Stimulated activated CD8-positive, alpha-beta memory T cell treated with anti-CD3 and anti-CD28 coated beads, Interleukin-2, amount 100 ng/mL, for 48 hours (primary cell): ENCODE measurements around the gene CENPE.
"Not testable (repeated sequence)": the region's sequence is repeated elsewhere in the genome, so short reads cannot be mapped to it uniquely, and the experiment has no call there.

Source experiments
- DNase-seq, 2 donors: peaks; one replicate each; pipeline ENCODE4 v3.0.0-alpha.2; 2020; ENCODE audit warnings: low read depth in 2 of 2

Gene CENPE

GRCh38 chr4:103198111-103198765, at the start of gene CENPE:
CENPE (minus strand) TSS chr4:103198343; CDS start chr4:103198319, 24 bp downstream.
- peak; percentile 74 to 82 for DNase-seq

- no peak for DNase-seq
Observed at GRCh38 chr4:103244251-103244650, 46.1 kb upstream of the CENPE start.

DNA sequence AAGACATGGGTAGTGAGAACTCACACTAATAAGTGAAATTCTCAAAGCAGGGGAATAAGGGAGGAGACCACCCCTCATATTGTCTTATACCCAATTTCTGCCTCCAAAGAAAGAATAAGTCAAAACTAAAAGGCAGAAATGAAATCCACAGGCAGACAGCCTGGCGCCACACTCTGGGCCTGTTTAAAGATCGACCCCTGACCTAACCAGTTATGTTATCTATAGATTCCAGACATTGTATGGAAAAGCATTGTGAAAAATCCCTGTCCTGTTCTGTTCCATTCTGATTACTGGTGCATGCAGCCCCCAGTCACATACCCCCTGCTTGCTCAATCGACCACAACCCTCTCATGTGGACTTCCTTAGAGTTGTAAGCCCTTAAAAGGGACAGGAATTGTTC, 32.8 kb upstream of the CENPE start:
- not testable (repeated sequence) for DNase-seq

DNA sequence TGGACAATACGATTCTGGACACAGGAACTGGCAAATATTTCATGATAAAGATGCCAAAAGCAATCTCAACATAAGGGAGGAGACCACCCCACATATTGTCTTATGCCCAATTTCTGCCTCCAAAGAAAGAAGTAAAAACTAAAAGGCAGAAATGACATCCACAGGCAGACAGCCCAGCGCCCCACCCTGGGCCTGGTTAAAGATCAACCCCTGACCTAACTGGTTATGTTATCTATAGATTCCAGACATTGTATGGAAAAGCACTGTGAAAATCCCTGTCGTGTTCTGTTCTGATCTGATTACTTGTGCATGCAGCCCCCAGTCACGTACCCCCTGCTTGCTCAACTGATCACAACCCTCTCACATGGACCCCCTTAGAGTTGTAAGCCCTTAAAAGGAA, 25.4 kb upstream of the CENPE start:
- not testable (repeated sequence) for DNase-seq

DNA sequence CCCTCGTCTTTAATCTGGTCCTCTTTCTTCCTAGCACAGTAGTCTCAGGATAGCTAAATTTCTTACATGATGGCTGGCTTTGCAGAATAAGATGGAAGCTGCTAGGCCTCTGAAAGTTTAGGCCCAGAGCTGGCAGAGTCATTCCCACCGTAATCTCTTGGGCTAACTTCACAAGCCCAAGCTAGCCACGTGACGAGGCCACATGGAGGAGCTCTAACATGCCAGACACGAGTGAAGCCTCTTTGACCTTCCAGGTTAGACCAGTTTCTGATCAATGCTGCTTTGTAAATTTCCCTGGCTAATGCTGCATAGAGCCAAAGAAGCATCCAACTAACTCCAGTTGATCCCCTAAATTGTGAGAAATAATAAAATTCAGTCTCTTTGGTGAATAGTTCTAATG, 9.5 kb upstream of the CENPE start:
- no peak for DNase-seq

DNA sequence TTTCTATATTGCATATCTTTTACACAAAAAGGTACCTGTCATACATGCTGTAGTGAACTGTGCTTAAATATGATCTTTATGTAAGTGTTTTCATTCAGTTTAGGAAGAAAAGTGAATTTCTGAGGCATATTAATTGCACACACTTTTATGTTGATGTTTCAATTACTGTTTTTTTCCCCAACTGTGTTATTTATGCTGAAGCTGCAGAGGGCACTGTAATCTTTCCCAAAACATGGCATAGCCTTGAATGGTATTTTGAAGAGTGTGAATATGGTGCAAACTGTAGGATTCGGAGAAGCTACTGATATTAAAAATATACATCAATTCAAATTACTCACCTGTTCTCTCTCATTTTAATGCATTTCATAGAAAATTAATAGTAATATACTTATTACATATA, 6.0 kb upstream of the CENPE start:
- DNase-seq = no peak

- no peak for DNase-seq
Observed at GRCh38 chr4:103201724-103202123, 3.6 kb upstream of the CENPE start.

- no peak for DNase-seq
Observed at GRCh38 chr4:103201253-103201652, 3.1 kb upstream of the CENPE start.

- DNase-seq = no peak
Observed at GRCh38 chr4:103199009-103199408, 866 bp upstream of the CENPE start.

GRCh38 chr4:103197765-103198110, 405 bp downstream of the CENPE start:
- DNase-seq = no peak

DNA sequence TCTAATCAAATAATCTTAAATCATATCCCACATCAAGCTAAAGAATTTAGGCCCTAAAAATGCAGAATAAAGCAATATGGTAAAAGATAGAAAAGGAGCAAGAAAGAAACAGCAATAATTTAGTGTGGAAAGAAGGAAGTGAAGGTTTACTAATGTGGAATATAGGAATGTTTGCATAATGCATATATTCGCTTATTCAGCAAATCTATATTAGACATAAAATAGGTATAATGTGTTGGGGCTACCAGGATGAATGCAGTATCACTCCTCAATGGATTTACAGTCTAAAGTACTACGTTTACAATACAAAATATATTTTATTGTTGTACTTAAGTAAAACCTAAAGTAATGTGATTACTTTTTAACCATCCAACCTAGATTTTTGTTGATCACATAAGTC, 4.7 kb downstream of the CENPE start:
- DNase-seq = no peak

GRCh38 chr4:103171006-103171405, 27.1 kb downstream of the CENPE start:
- DNase-seq = no peak

DNA sequence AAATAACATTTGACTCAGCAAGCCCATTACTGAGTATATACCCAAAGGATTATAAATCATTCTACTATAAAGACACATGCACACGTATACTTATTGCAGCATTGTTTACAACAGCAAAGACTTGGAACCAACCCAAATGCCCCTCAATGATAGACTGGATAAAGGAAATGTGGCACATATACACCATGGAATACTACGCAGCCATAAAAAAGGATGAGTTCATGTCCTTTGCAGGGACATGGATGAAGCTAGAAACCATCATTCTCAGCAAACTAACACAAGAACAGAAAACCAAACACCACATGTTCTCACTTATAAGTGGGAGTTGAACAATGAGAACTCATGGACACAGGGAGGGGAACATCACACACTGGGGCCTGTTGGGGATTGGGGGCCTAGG, 28.4 kb downstream of the CENPE start:
- DNase-seq = not testable (repeated sequence)

- DNase-seq = no peak
Observed at GRCh38 chr4:103168993-103169392, 29.1 kb downstream of the CENPE start.

DNA sequence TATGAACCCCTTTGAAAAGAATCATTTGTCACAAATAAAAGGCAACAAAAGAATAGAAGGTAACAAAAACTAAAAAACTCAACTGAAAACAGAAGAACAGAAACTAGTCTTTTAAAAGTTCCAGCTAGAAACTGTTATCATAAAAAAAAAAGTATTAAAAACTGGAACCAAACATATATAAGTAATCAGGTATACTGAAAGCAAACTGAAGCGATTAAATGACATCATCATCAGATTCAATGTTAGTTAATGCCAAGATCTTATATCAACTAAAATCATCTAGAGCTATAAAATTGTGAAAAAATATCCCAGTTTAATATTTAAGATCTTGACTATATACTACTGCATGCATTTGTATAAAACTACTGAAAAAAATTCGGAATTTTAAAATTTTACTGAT, 36.0 kb downstream of the CENPE start:
- DNase-seq = no peak

- DNase-seq = no peak
Observed at GRCh38 chr4:103158760-103159159, 39.4 kb downstream of the CENPE start.

- DNase-seq = no peak
Observed at GRCh38 chr4:103156106-103156505, 42.0 kb downstream of the CENPE start.

DNA sequence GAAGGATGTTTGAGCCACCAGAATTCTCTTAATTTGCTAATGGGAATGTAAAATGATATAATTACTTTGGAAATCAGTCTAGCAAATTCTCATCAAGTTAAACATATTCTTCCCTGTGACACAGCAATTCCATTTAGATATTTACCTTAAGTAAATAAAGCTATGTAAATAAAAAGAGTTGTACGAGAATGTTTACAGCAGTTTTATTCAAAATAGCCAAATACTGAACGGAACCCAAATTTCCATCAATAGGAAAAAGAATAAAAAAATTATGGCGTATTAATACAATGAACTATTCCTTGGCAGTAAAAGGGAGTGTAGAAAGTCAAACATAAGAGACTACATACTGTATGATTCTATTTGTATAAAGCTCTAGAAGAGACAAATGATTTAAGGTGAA, 45.8 kb downstream of the CENPE start:
- no peak for DNase-seq

DNA sequence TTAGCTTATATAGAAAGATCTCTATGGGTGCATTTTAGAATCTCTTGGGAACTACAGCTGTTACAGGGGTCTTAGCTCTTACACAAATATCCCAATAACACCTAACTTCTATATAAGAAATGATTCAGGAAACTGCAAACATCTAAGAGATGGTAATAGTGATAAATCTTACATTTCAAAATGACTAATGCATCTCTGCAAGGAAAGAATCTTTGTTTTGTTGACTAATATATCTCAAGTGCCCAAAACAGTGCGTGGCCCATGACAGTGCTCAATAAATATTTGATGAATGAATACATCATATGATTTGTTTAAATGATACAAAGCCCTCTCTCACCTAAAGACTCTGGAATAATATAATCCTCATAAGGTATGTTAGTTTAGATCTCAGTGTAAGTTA, 47.5 kb downstream of the CENPE start:
- no peak for DNase-seq

DNA sequence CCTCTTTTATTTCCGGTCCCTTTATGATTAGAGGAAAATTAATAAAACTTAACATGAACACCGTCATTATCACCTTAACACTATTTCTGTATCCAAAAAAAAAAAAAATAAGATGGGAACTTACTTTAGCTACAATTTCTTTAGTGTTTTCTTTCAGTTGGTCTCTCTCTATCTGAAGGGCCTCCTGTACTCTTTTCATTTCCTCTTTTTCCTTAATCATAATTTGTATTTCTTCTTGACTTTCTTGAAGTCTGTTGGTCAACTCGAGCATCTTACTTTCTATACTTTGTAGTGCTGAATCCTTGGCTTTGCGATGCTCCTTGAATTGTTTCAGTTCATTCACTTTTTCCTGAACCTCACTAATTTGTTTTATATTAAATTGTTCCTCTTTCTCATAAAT, 53.2 kb downstream of the CENPE start:
- no peak for DNase-seq

DNA sequence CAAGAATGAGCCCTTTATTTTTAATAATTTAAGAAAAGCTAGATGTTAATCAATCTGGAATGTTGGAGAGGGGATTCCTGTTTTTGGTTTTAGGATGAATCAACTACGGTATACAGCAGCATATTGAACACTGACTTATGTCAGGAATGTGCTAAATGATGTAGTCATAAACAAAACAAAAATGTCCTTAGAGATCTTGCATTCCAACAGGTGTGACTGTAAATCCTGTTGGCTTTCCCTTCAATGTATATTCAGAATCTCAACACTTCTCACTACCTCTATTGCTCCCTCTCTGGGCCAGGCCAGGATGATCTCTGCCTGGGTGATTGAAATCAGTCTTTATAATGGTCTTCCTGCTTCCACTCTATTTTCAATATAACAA, 60.7 kb downstream of the CENPE start:
- no peak for DNase-seq

DNA sequence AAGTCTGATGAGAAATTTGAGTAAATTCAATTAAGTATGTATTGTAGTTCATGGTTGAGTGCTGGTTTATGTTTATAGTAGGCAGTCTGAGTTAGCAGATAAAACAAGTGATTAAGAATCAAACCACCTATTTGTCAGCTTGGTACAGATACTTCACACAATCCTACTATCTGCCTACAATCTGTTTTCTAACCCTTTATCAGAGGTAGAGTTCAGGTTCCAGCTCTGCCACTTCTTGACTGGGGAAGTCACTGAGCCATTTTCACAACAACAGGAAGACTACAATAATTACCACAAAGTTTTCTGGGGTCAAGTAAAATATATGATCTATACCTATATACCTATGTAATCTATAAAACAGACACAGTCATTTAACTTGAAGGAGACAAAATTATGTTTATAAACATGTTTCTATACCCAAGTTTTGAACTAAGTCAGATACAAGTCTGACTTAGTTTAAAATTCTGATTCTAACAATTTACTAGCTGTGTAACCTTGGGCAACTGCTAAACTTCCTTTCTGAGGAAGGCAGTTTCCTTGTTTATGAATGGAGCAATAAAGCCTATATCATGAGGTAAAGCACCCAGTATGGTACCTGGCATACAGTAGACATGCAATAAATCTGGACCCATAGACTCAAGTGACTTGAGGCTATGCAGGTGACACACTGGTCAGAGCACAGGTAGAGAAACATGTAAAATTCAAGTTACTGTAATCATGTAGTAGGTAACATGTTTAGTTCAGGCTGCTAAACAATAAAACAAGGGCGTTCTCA, 61.3 kb downstream of the CENPE start:
- no peak for DNase-seq

DNA sequence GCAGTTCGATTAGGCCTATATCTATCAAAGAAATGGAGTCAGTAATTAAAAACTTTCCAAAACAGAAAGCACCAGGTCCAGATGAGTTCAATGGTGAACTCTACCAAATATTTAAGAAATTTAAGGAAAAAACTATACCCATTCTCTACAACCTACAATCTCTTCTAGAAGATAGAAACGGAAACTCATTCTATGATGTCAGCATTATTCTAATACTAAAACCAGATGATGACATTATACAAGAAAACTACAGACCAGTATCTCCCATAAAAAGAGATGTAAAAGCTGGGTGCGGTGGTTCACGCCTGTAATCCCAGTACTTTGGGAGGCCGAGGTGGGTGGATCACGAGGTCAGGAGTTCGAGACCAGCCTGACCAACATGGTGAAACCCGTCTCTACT, 69.0 kb downstream of the CENPE start:
- no peak for DNase-seq

DNA sequence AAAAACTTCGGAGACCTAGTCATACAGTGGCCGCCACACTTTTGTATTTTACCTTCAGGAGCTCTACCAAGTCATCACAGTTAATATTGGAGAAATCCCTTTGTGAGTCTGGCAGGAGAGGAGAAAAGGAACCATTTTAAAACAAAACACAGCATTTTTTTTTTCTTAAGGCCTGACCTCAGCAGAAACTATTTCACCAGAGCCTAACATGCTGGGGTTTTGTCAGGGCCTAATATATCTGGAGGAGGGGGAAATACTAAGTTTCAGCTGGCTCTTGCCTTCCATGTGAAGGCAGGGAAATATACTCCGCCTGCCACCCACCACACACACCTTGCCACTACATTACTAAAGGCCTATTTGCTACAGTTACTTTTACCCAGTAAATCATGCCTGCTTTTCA, 72.0 kb downstream of the CENPE start:
- DNase-seq = no peak
